SK-N-MC (cell line): ENCODE data around the gene MYZAP.

Experiments
- EZH2 ChIP-seq: fragments of 200-600 bp; sonication (generic); IDR thresholded peaks from one replicate; pipeline ENCODE4 v1.6.1; 2017; ENCODE audit warnings: antibody characterized with exemption
- POLR2AphosphoS5 ChIP-seq: IDR thresholded peaks from 2 replicates; pipeline ENCODE4 v1.6.1; 2012; ENCODE audit warnings: mild to moderate bottlenecking, low read depth, low read length, borderline replicate concordance

DNA sequence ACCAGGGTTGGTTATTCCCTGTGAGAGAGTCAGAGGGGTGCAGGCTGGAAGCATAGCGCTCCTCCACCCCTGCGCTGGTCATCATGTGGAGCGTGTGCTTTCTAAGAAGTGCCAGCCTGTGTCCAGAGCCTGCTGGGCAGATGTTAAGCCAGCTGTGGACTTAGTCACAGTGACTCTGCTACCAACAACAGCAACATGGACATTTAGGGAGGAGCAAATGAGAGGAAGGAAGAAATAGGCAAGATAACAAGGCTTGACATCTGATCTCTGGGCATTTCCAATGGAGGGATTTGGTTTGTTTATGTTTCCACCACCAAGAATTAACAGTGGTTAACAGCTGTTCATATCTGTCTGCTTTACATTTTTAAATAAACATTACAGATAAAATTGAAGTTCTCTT lies 36.4 kb upstream of the MYZAP start:
- TF ChIP-seq POLR2AphosphoS5 (no peak), EZH2 (no peak)
